HG02759 (cell line): ENCODE measurements around the gene SLC29A3.

Experiments used
- ATAC-seq: cut with Tn5 transposase; IDR thresholded peaks from one replicate; pipeline ENCODE4 v1.9.1; 2021; ENCODE audit warnings: mild to moderate bottlenecking, moderate library complexity; ENCODE audit not compliant: unreplicated experiment

Gene SLC29A3

DNA sequence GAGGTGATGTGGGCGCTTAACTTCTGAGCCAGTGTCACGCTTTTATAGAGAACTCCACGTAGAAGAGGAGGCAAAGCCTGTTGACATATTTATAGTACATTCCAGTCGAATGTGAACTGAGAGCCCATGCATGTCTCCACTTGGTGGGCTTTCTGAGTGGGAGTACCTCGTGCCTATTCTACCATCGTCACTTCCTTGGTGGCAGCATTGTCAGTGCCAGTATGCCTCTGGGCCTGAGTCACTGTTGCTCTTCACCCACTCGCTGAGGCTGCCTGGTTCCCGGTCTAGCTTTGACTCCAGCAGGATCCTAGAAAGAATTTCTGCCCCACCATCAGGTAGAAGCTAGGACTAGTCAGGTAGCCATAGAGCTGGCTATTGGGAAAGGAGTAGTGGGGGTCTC lies 47.6 kb downstream of the SLC29A3 start:
- ATAC-seq: no peak

DNA sequence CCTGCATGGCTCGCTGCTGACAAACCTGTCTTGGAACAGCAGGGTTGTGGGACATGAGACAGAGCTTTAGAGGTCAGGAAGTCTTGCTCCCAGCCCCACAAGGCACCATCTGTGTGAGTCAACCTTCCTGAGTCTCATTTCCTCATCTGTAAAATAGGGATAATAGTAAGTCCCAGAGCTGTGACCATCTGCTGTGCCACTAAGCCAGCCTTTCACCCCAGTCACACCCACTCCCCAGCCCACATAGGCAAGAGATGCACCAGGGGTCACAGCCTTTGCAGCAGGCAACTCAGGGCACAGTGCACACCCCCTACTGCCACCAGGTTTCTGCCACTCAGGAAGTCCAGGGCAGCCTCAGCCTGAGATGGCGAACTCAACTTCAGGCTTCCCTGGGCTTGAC lies 48.2 kb downstream of the SLC29A3 start:
- no peak for ATAC-seq

DNA sequence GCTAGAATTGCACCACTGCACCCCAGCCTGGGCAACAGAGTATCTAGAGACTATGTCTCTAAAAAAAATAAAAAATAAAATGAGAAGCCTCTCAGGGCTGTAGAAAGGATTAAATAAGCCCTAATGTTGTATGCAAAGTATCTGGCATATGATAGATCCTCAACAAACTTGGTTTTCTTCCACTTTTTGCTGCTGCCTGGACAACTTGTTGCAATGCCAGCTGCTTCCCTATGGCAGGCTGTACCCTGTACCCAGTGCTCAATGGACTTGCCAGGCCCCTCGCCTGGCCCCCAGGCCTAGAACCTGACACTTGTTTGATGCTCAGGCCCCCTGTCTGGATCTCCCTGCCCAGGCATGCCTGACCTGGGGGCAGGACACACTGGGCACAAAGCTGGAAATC lies 49.1 kb downstream of the SLC29A3 start:
- no peak for ATAC-seq

DNA sequence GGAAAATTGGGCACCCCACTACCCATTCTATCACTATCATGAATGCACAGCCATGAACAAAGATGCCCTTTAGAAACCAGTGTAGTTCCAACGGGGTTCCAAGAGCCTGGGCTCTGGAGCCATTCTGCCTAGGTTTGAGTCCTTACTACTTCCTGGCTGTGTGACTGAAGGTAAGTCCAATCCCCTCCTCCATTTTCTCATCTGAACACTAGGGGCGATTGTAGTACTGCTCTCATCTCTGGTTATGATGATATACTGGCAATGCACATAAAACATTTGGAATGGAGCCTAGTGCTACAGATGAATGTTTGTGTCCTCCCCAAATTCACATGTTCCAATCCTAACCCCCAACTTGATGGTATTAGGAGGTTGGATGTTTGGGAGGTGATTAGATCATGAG lies 49.6 kb downstream of the SLC29A3 start:
- ATAC-seq: no peak

DNA sequence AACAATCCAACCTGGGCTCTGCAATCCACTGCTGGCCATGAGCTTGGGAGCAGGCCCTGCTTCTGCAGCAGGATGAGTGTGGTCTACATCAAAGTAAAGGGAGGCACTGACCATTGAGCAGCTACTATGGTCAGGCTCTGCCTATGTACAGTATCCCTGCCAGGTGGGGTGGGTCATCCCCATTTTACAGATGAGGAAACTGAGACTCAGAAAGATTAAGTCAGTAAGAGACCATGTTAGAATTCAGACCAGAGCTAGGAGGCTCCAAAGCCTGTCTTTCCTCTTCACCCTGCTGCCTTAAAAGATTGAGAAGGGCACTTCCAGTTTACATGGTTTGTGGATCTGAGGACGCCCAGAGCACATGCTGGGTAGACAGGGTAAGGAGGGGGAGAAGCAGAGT lies 50.5 kb downstream of the SLC29A3 start:
- ATAC-seq: no peak

DNA sequence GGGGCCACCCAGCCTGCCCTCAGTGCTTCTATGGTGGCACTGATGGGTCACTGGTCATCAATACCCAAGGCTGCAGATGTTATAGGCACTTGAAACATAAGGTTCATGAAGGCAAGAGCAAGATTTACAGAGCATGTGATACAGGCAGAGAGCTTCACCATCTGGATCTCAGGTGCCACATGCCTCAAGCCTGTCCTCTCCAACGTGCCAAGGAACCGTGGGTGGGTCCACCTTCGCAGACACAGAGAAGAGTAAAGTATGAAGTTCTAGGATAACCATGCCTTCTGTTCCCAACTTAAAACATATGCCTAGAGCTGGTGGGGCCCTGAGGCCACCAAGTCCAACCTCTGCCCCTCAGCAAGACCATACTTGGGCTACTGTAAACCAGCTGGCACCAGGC lies 51.0 kb downstream of the SLC29A3 start:
- no peak for ATAC-seq

DNA sequence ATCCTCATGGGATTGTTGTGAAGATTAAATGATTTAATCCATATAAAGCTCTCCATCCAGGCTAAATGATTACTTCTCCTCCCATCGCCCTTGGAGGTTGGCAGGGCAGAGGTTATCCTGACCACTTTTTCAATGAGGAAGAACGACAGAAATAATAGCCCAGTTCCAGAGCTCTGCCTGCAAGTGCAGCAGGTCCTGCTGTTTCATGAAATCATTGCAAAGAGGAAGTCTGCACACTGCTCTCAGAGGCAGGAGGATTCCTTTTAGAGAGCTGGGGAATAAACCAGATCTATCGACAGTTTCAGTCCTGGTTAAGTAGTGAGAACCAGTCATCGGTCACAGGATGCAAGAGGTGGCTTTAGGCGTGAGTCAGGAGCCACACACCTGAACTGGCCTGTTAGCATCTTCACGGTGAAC lies 52.7 kb downstream of the SLC29A3 start:
- peak; percentile 48 for ATAC-seq

DNA sequence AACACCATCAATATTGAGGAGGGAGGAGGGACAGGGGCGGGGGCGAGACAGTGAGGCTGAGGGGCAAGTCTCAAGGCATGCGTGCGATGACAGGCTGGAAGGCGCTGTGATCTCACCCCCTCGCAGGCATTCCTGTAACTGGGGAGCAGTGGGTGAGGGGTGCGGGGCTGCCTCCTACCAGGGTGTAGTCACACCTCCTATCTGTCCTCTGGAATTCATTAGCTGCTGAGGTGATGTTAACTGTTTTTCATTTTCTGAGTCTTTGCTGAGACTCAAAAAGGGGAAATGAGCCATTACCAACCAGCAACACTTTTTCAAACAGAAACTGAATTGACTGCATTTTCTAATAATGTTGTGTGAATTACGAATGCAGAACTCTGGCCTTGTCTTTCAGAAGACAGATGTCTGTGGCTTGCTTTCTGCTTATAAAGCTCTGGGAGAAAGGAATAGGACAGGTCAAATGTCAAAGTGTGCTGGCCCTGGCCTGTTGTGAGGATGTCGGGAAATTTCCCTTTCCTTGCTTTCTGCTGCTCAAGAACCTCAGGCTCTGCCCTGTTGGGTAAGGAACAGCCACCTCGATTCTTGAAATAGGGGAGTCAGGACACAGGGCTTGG lies 53.9 kb downstream of the SLC29A3 start:
- ATAC-seq: peak; percentile 45

DNA sequence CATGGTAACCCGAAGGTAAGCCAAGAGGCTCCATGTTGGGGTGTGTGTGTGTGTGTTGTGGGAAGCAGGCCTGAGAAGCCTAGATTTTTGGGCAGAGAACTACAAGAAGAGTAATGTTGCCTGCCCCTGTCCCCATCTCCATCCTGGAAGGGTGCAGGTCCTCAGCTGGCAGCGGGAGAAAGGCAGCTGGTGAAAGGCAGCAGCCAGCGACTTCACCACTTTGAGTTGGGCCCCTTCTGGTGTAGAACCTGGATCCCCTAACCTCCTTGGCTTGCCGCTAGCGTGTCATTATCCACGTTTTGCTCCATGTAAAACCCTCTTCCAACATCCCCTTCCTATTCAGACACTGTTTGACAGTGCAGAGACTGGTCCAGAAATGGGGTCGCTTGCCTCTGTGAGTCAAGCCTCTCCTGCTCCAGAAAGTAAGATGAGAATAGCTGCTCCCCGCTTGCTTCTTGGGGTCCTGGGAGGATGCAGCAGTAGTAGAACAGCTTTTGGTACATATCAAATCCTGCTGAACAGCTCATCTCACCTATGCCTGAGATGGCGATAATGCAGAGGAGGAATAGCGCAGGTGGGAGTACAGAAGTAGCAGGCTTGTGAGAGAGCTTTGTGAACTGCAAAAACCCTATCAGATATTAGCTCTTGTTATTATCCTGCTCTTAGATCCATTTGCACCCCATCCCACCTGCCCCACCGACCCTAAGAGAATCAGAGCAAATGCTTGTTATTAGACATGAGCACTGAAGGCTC lies 55.6 kb downstream of the SLC29A3 start:
- ATAC-seq: no peak

DNA sequence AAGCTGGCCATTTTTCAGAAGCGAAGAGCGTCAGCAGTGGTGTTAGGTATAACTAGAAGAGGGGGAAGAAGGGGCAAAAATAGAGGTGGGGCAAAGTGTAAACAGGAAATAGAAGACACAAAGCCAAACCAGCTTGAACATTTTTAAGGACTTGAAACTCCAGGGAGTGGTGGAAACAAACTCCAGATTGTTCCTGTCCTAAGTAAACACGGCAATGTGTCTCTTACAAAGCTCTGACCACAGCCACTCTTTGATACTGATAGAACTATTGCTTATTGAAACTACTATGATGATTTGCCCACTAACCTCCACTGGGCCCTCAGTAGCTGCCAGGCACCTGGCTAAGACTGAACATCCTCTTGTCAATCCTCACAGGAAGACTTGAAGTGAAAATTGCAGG lies 56.9 kb downstream of the SLC29A3 start:
- no peak for ATAC-seq

DNA sequence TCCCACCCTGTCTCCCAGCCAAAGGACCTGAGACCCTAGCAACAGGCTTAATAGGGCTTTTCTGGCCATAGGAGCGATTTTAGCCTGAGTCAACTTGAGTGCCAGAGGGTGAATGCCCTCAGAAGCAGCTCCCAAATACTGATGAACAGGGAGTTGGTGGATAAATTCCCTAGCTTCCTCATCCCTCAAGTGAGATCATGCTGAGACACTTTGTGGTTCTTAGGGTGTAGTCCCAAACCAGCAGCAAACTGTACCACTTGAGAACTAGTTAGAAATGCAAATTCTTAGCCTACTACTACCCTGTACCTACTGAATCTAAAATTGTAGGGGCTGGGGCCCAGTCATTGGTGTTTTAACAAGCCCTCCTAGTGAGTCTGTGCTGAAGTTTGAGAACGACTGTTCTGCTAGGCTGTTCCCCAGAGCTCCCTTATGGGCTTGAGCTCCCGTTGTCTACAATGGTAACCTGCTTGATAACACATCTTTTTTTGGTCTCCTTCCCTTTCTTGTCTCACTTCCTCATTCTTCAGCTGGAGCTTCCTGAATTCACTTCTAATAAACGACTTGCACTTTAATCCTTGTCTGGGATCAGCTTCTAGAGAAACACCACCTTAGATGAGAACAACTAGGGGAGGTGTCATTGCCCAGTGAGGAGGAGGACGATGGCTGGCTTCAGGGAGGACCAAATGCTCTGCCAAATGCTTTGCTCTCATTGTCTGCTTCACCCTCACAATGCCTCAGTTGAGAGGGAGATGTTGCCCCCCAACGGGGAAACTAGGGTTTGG lies 59.5 kb downstream of the SLC29A3 start:
- no peak for ATAC-seq

DNA sequence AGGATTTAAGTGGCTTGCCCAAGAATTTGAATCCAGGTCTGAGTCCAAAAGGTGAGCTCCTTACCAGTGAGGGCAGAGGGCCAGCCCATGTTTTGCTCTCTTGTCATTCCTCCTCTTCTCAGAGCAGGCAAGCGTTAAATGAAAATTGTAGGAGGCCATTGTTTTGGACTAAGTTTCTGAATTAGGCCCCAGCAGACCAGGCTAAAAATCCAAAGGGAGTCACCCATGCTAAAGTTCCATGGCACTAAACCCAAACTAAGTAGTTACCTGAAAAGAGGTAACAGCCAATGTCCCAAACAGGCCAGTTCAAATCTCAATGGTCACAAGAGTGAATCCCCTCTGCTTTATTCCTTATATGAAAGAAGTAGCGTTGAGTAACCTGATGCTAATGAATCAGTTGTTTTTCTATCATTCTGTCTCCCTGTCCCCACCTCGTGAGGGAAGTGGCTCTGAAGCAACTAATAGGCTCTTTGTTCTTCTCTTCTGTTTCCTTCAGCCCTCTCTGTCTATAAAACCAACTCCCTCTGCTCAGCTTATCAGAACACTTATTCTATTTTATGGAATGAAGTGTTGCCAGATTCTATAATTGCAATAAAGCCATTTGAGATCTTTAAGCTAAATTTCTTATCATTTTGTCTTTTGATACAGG lies 60.2 kb downstream of the SLC29A3 start:
- no peak for ATAC-seq

DNA sequence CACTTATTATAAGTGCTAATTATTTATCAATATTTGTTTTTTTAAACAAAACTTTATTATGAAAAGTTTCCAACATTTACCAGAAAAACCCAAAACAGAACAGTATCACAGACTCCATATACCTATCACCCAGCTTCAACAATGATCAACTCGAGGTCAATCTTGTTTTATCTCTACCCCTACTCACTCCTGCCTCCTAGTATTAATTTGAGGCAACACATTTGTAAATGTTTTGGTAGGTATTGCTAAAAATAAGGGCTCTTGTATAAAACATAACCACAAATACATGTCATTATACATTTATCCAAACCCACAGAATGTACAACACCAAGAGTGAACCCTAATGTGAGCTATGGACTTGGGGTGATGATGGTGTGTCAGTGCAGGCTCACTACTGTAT lies 61.8 kb downstream of the SLC29A3 start:
- no peak for ATAC-seq

DNA sequence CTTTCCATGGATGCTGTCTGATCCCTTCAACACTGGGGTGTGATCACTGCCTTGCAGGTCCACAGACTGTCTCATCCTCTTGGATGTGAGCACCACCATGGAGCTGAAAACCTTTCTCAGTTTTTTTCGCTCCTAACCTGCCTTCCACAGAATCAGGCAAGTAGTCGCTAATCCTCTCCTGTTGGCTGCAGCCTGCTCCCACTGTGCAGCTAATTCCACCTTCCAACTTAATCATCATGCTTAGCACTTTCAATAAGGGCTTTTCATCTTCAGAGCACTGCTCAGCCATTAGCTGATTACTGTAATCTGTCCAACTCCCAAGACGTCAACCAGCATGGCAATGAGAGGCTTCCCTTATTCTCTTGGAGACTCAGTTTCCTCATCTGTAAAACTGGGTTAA lies 62.6 kb downstream of the SLC29A3 start:
- no peak for ATAC-seq

DNA sequence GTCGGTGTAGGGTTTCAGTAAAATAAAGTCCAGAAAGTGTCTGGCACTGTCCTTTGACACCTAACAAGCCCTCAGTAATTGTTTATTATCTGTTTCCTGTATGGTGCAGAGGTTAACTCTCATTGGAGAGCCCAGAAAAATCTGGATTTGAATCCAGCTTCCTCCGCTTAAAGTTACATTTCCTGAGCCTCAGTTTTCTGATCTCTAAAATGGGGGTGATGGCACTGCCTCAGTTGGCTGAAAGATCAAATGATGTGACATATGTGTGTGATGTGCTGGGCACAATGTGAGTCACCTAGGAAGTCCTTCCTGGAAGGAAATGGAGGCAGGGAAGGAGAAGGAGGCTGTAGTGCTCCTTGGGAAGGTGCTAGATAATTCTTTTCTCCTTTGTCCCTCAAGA lies 63.0 kb downstream of the SLC29A3 start:
- ATAC-seq: no peak

DNA sequence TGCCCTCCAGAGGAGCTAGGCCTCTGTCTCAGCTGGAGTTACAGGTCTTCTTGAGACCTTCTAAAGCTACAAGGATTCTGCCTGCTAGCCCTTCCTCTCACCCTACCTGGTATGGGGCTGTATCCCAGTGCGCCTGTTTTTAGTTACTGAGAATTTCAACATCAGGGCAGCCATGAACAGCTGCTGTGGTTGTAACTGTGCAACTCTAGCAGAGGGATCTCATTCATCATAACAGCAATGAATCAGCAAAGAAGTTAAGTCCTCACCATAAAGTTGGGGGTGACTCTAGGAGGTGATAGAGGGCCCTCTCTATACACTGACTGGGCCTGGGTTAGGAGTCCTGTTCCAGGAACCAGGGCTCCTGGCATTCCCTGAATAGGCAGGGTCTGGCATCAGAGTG lies 63.7 kb downstream of the SLC29A3 start:
- ATAC-seq: no peak

DNA sequence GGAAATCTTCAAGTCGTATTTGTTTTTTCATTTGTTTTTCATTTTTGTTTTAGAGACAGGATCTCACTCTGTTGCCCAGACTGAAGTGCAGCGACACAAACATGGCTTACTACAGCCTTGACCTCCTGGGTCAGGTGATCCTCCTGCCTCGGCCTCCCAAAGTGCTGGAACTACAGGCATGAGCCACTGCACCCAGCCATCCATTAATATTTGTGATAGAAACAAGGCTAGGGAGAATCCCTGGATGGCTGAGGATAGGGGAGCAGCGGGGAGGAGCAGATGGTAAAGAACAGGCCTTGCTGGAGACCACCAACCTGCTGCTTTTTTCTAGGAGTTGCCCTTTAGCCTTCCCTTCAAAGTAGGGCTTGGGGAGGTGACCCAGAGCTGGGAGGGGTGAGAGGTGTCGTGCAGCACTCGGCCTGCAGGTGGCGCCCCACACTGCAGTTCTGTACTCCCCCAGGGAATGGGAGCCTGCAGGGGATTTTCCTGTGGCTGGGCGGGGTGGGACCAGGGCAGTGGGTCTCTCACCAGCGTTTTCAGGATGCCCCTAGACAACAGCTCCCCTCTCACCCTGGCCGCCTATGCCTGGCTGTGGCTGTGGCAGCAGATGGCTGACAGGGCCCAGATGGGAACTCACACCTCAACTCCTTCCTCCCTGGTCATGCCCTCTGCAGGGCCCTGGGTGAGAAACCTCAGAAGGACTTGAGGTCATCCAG lies 65.1 kb downstream of the SLC29A3 start:
- no peak for ATAC-seq

DNA sequence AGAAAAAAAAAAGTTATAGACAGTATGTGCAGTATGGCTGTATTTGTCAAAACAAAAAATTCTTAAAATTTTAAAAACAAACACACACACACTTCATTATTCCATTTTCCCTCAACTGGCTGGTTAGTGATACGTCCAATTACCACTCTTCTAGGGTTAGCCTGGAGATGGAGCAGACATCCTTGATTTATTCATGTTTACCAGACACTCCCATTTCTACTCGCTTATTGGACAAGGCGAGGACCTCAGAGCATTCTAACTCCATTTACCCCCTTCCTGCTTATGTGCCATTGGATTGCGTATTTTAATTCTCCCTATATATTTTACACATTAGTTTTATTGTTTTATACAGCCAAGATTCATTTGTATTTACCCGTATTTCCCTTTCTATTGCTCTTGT lies 69.1 kb downstream of the SLC29A3 start:
- no peak for ATAC-seq

DNA sequence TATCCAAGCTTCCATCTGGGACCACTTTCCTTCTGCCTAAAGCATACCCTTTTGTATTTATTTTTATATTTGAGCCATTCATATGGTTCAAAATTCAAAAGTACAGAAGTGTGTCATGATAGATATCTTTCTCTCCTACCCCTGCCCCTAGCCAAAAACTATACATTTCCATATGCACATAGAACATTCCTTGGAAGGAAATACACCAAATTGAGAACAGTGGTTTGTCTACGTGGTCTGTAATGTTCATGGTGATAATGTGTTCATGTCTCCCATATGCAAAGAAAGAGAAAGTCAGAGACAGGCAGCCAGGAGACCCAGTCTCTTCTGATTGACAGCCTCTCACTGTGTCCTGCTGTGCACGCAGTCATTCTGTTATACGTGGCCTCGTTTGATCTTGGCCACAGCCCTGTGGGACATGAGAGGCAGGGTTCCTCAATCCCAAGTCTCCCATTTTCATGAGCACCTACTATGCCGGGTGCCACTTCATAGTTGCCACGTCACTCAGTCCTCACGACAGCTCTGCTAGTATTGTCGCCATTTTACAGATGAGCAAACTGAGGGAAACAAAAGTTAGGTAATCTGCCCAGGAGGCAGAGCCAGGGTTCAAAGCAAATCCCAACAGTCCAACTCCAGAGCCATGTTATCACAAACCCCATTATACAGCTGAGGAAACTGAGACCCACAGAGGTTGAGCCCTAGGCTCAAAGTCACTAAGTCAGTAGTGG lies 69.7 kb downstream of the SLC29A3 start:
- ATAC-seq: no peak

DNA sequence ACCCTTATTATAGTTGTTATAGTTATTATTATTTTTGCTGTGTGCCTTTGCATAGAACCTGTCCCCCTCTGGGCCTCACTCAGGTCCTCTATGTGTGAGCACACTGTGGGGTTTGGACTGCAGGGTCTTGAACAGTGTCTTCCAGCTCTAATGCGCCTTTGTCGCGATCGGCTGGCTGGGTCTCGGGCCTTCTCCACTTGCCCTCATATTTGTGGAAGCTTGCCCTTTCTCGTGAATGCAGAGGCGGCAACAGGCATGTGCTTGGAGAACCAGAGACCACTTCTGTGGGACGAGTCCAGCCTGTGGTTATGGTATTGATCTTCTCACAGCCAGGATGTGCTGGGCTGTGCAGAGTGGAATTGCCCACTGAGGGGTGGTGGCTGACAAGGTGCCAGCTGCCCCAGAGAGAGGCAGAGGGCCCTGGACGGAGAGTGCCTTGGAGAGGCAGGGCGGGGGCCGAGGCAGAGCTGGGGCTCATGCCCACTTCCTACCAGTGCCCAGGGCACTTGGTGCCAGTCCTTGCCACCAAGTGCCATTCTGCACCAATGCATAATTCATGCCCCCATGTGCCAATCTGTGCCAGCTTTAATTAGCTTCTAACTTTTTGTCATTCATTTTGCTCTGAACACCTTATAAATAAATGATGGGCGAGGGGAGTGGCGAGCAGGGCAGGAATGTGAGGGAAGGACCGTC lies 70.9 kb downstream of the SLC29A3 start:
- ATAC-seq: no peak
